Stimulated activated CD4-positive, alpha-beta T cell treated with anti-CD3 and anti-CD28 coated beads, Interleukin-2, amount 100 ng/mL, for 24 hours (primary cell): ENCODE results near the gene MAP3K14.

Experiments
- DNase-seq, 2 donors: peaks; one replicate each; pipeline ENCODE4 v3.0.0-alpha.2; 2020

The MAP3K14 gene

GRCh38 chr17:45231481-45232116 is 85.2 kb downstream of the MAP3K14 start:
- peak in 1 of 2 donors; percentile 42 for DNase-seq

GRCh38 chr17:45230787-45231480 is 85.9 kb downstream of the MAP3K14 start:
- no peak for DNase-seq

- no peak for DNase-seq
These were observed 86.4 kb downstream of the MAP3K14 start for GRCh38 chr17:45230410-45230786.

DNA sequence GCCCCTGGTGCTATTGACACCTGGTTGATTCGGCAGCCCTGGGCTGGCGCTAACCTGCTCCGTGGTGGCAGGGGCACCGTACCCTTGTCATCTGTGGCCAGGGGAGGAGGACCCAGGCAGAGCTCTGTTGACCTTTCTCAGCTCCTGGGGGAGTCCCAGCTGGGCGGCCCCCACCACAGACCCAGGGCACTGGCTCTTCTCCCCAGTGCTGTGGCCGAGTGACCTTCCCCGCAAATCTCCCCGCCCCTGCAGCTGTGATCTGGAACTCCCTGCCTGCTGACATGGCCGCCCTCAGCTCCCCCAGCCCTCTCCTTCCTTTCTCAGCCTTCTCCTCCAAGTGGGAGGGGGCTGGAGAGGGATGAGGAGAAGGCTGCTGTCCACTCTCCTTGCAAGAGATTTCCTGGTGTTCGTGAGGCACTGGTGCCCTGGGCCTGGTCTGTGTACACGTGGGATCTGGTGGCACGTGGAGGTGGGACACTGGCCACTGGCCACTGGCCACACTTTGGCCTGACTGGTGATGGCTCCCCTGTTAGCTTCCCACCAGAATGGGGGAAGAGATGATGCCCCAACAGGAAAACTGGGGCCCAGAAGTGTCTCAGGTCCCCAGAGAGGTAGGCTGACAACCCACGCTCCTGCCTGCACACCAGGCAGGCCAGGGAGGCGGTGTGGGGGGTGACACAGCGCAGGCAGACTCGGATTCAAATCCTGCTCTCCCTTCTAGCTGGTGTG is 87.0 kb downstream of the MAP3K14 start:
- peak in 1 of 2 donors; percentile 62 for DNase-seq

GRCh38 chr17:45228763-45229539 is 87.9 kb downstream of the MAP3K14 start:
- DNase-seq, result peak; percentile 88 to 90

GRCh38 chr17:45227926-45228762 is 88.7 kb downstream of the MAP3K14 start:
- peak in 1 of 2 donors; percentile 48 for DNase-seq

- no peak for DNase-seq
These were observed 89.5 kb downstream of the MAP3K14 start for GRCh38 chr17:45227101-45227925.

DNA sequence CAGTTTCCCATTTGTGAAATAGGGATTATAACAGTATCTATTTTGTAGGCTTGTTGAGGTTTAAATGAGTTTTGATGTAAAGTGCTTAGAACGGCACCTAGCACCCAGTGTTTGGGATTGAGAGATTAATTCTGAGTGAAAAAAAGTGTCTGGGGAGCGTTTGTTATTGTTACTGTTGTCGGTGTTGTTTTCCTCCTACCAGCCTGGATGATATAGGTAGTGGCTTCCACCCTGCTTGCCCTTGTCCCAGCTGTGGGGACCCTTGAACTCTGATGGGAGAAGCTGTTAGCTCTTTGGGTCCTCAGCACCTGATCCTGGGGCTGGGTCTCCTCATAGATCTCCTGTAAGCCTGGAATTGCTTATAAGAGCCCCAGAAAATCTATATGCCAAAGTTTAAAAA is 90.2 kb downstream of the MAP3K14 start:
- no peak for DNase-seq

- peak; percentile 95 to 96 for DNase-seq
These were observed 90.8 kb downstream of the MAP3K14 start for GRCh38 chr17:45225964-45226530.

GRCh38 chr17:45225051-45225700 is 91.6 kb downstream of the MAP3K14 start:
- DNase-seq, result peak in 1 of 2 donors; percentile 63

- DNase-seq, result peak in 1 of 2 donors; percentile 44
These were observed 92.2 kb downstream of the MAP3K14 start for GRCh38 chr17:45224671-45225050.

DNA sequence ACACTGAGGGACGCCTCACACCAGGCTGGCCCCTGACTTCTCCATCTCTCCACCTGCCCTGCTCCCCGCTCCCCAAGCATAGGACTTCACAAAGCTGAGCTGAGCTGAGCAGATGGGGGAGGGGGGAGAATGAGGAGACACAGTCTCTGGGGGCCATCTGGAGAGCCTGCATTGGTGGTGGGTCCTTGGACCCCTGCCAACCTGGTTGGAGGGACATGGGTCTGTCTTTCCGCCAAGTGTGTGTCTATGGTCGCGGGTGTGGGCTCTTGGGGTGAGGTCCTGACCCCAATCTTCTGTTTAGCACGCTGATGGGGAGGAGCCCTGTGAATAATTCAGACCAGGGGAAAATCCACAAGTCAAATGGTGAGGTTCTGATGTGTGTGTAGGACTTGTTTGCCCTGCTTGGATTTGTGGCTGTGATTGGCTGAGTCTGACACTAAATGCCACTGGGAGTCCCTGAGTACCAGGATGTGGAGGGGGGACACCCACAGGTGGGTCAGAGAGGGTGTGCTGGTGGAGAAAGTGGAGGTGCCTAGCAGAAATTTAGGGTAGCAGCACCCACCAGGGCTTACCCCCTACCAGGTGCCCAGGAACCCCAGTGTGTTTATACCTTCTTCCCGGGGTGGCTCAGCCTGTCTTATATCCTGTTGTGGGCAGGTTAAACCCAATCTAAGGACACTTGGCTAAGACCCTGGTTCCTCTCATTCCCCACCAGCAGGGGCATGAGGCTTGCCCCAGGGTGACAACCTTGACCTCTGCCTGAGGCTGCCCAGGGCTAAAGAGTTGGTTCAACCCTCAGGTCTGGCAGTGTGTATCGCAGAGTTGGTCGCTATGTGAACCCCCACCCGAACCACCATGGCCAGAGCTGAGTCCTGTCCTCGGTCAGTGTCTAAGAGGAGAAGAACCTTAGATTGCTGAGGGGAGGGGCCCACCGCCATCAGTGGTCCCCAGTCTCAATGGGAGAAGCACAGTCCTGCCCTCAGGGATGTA is 93.0 kb downstream of the MAP3K14 start:
- peak; percentile 68 to 70 for DNase-seq

DNA sequence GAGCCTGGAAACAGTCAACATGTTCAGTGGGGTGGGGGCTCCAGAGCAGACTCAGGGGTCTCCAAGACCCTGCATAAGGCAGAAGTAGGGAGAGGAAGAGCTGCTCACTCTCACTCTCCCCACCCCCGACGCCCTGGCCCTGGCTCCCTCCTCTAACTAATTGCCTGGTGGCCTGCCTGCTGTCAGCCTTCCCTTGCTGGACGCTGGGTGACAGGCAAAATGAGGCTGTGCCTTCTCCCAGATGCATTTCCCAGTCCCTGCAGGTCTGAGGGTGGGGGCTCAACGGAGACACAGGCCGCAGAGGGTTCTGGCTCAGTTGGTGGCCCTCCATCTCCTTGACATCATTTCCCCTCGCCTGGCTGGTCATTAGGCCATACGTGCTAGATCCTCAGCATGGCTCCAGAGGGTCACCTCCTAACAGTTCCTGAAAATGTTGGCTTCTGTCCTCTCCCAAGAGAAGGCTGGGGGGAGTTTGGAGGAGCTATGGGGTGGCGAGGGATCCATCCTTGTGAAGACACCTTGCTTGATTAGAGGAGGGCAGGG is 93.8 kb downstream of the MAP3K14 start:
- no peak for DNase-seq

DNA sequence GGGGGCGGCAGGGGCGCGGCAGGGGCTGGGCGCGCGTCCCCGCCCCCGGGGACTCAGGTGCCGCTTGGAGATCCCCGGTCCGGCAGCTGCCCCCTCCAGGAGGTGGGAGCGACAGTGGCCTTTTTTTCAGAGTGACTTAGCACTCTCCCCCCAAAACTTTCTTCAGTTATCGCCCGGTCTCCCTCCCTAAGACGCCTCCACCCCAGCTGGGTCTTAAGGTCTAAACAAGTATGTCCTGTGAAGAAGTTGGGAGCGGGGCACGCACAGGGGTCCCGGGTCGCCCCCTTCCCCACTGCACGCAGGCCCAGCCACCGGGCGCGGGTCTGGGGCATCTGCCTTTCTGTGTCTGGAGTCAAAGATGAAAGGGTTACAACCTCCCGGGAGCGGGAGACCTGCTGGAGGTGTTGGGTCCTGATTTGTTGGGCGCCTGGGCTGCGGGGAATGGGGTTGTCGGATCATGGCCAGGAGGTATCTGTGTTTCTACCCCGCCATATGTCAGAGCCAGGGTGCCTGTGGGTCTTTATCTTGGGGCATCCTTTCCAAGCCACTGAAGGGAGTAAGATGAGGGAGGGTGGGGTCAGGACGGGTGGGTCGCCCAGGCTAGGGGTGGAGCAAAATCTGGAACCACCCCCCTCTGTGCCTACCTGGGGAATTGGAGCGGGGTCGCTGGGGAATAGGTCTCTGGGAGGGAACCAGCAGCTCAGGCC is 94.4 kb downstream of the MAP3K14 start:
- DNase-seq, result peak in 1 of 2 donors; percentile 79

DNA sequence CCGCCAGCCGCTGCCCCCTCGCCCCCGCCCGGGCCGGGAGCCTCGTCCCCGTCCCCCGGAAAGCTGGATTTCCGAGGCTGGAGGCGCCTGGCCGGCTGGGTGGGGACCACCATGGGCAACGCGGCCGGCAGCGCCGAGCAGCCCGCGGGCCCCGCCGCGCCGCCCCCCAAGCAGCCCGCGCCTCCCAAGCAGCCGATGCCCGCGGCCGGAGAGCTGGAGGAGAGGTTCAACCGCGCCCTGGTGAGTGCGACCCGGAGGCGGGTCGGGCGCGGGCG is 94.9 kb downstream of the MAP3K14 start:
- no peak for DNase-seq

DNA sequence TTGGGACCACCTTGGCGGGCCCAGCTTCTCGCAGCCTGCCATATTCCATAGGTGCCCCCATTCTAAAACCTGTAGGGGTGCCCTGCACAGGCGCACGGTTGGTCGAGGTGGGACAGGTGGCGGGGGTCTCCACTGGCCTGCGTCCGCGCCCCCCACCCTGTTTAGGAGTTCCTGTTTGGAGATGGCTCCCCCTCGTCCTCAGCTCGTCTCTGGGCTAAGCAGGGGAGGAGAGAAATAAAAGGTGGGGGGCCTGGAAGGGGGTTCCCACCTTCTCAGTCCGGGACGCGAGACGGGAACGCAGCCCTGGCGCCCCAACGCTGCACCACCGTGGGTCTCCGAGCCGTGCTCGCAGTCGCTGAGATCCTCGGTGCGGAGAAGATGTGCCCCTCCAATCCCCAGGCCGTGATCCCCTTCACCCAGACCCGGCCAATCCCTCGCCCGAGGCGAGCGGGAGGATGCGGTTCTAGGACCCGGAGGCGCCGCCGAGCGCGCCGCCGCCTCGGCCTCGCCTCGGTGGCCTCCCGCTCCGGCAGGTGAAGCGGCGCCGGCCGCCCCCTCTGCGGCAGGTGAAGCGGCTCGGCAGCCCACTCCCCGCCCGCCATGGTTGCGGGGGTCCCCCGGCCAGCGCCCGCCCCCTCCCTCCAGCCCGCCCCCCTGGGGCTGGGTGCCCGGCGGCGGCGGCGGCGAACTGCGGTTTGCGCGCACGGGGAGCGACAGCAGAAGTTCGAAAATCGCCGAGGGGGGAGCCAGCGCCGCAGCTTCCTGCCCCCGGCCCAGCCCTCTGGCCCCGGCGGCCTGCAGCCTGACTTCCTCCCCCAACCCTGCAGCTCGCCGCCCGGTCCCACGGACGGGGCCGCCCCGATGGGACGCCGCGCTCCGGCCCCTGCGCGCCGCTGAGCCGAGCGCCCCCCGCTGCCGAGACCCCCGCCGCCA is 95.5 kb downstream of the MAP3K14 start, which contains the start of gene FMNL1:
Gene FMNL1 (plus strand): TSS at position 805 of the 933 bp plus-strand sequence. CDS start 240 bp downstream, outside the sequence.
- peak; percentile 61 to 73 for DNase-seq

DNA sequence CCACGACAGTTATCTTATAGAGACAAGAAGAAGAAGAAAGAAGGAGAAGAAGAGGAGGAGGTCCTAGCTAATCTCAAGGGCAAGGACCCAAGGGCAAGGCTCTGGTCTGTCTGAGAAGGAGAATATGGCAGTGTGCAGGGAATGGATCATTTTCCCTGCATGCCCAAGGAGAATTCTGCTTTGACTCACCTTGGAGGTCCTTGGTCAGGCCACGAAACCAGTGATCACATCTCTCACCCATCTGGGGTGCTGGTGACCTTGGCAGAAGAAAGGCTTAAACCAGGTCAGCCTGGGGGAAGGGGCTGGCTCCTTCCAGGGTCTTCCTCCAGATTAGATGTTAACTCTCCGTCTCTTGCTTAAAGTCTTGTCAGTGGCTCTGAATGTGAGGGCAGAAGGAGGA is 96.7 kb downstream of the MAP3K14 start:
- no peak for DNase-seq
